Globus pallidus (tissue), 1 donor: ENCODE results near the gene STXBP4.

Source experiments
- DNase-seq: peaks from one replicate; pipeline ENCODE4 v3.0.0-alpha.2; 2015; ENCODE audit warnings: low spot score

STXBP4 gene

GRCh38 chr17:54968262-54968987 is at the start of gene STXBP4, which contains the start of gene COX11:
TSS of gene STXBP4 (plus strand) at chr17:54968765. CDS start at chr17:54986220, 17,455 bp downstream.
TSS of gene COX11 (minus strand) at chr17:54968654. CDS start at chr17:54968646, 8 bp downstream.
- peak; percentile 94 for DNase-seq

- DNase-seq, result no peak
Observed at GRCh38 chr17:54919425-54919824, 49.1 kb upstream of the STXBP4 start.

GRCh38 chr17:54920819-54921218 is 47.7 kb upstream of the STXBP4 start:
- DNase-seq, result no peak

GRCh38 chr17:54924405-54924804 is 44.2 kb upstream of the STXBP4 start:
- no peak for DNase-seq

GRCh38 chr17:54927525-54927924 is 41.0 kb upstream of the STXBP4 start:
- no peak for DNase-seq

- DNase-seq, result no peak
Observed at GRCh38 chr17:54932711-54933110, 35.9 kb upstream of the STXBP4 start.

- DNase-seq, result no peak
Observed at GRCh38 chr17:54933921-54934320, 34.6 kb upstream of the STXBP4 start.

GRCh38 chr17:54935471-54935870 is 33.1 kb upstream of the STXBP4 start:
- DNase-seq, result no peak

- DNase-seq, result no peak
Observed at GRCh38 chr17:54937018-54937417, 31.5 kb upstream of the STXBP4 start.

- DNase-seq, result no peak
Observed at GRCh38 chr17:54937426-54937825, 31.1 kb upstream of the STXBP4 start.

GRCh38 chr17:54941285-54941684 is 27.3 kb upstream of the STXBP4 start:
- no peak for DNase-seq

GRCh38 chr17:54944796-54945195 is 23.8 kb upstream of the STXBP4 start:
- DNase-seq, result no peak

- DNase-seq, result no peak
Observed at GRCh38 chr17:54945231-54945630, 23.3 kb upstream of the STXBP4 start.

GRCh38 chr17:54945671-54946070 is 22.9 kb upstream of the STXBP4 start:
- DNase-seq, result no peak

GRCh38 chr17:54947396-54947795 is 21.2 kb upstream of the STXBP4 start:
- no peak for DNase-seq

- DNase-seq, result no peak
Observed at GRCh38 chr17:54948380-54948779, 20.2 kb upstream of the STXBP4 start.

- DNase-seq, result no peak
Observed at GRCh38 chr17:54950116-54950515, 18.4 kb upstream of the STXBP4 start.

- DNase-seq, result no peak
Observed at GRCh38 chr17:54951286-54951685, 17.3 kb upstream of the STXBP4 start.

GRCh38 chr17:54956791-54957190 is 11.8 kb upstream of the STXBP4 start:
- DNase-seq, result no peak

- DNase-seq, result no peak
Observed at GRCh38 chr17:54967621-54968261, 824 bp upstream of the STXBP4 start.

- no peak for DNase-seq
Observed at GRCh38 chr17:54968988-54969332, 395 bp downstream of the STXBP4 start.

GRCh38 chr17:54969658-54970572 is 1.4 kb downstream of the STXBP4 start:
- DNase-seq, result no peak

GRCh38 chr17:54971147-54971546 is 2.6 kb downstream of the STXBP4 start:
- DNase-seq, result no peak
